Testis (tissue), 2 donors: ENCODE results near the gene SCAP.

Source experiments
- POLR2A ChIP-seq: fragments of 450-650 bp; IDR thresholded peaks from one replicate; pipeline ENCODE4 v1.6.1; 2017; ENCODE audit warnings: antibody characterized with exemption, mild to moderate bottlenecking, moderate library complexity
- TF ChIP-seq, protein P1 (sequence below), 3 experiments: fragments of 450-650 bp in 2 of 3; fragments of 200-600 bp in 1 of 3; sonication (generic) in 1 of 3; IDR thresholded peaks; one replicate each; pipeline ENCODE4 v1.5.1; 2016 to 2019; ENCODE audit warnings: antibody characterized with exemption in 3 of 3, mild to moderate bottlenecking in 2 of 3, moderate library complexity in 1 of 3

DNA sequence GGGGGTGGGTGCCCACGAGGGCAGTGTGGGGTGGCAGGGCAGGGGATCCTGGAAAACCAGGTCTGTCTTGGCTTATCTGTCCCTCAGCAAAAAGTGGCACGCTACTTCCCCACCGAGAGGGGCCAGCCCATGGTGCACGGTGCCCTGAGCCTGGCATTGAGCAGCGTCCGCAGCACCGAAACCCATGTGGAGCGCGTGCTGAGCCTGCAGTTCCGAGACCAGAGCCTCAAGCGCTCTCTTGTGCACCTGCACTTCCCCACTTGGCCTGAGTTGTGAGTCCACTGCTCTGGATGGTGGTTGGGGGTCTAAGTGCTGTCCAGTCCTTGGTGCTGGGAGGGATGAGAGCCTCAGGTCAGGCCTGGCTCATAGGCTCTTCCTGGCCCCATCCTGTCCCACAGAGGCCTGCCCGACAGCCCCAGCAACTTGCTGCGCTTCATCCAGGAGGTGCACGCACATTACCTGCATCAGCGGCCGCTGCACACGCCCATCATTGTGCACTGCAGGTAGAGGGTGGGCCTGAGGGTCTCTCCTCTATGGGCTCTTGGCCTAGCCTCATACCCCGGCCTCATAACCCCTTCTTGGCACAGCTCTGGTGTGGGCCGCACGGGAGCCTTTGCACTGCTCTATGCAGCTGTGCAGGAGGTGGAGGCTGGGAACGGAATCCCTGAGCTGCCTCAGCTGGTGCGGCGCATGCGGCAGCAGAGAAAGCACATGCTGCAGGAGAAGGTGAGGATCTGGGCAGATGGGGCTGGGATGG, 63.9 kb downstream of the SCAP start:
- TF ChIP-seq, protein P1, sequence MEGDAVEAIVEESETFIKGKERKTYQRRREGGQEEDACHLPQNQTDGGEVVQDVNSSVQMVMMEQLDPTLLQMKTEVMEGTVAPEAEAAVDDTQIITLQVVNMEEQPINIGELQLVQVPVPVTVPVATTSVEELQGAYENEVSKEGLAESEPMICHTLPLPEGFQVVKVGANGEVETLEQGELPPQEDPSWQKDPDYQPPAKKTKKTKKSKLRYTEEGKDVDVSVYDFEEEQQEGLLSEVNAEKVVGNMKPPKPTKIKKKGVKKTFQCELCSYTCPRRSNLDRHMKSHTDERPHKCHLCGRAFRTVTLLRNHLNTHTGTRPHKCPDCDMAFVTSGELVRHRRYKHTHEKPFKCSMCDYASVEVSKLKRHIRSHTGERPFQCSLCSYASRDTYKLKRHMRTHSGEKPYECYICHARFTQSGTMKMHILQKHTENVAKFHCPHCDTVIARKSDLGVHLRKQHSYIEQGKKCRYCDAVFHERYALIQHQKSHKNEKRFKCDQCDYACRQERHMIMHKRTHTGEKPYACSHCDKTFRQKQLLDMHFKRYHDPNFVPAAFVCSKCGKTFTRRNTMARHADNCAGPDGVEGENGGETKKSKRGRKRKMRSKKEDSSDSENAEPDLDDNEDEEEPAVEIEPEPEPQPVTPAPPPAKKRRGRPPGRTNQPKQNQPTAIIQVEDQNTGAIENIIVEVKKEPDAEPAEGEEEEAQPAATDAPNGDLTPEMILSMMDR (IDR thresholded peaks at IDR 0.05) = no peak
- TF ChIP-seq POLR2A = no peak
